ENCODE measurements around the gene FMNL2. TPM values are rescaled to one million over a fixed set of nuclear protein-coding genes. Genes with fewer than 3 reads are reported as not detected.

FMNL2 gene
- total and polyA plus RNA-seq, 4 donors, result 1.5 to 9.3 (median 5.1) TPM

DNA sequence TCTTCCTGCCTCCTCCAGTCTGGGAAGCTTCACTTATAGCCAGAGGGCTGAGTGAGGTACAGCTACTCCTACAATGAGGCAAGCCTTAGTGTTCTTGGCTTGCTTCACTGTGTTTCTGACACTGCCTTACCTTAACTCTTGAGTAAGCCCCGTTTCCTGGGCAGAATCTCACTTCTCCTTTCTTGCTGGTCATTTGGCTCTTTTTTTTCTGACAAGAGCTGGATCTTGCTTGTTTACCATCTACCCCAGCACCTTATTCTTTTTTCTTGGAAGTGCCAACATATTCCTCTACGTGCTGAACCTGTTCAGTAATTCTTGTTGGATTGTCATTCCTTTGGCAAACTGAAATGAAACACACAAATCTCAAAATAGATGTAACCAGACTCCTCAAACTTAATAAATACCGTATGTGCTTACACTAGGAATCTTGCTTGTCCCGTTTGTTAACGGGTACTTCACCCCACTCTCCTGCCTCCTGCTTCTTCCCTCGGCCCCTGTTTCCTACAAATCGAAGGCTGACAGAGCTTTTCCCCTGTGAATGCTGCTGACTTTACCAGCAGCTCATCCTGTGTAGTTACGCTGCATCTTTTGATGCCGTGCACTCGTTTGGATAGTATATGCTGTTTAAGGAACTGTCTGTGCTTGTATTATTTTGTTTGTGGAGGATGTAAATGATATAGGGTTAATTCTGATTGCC is 132.2 kb downstream of the FMNL2 start:
- no peaks in the 10 kb centered on the region for H3K9me3 ChIP-seq (ENCODE audit: control insufficient read depth in 4 of 4, low read length in 3 of 4)
- peaks cover 0 to 13% (median 8%) of the 10 kb centered on the region in 4 donors for H3K4me1 ChIP-seq (ENCODE audit: control insufficient read depth in 4 of 4, insufficient read depth in 4 of 4, low read length in 3 of 4)
- H3K27me3 ChIP-seq (ENCODE audit: control insufficient read depth in 4 of 4, insufficient read depth in 4 of 4, low read length in 3 of 4), result no peaks in the 10 kb centered on the region
- 72% methylated on average over 10 of the region's 10 CpGs for WGBS
- no peak for DNase-seq (ENCODE audit: low spot score)
- no peak overlapping the region for H3K9ac ChIP-seq (ENCODE audit: low read depth in 1 of 2, low read length in 2 of 2)
- H3K4me3 ChIP-seq (ENCODE audit: low read depth in 1 of 3, low read length in 3 of 3), result no peak overlapping the region
- TF ChIP-seq GABPA (IDR thresholded peaks at IDR 0.05 in 1 of 2, conservative IDR thresholded peaks at IDR 0.05 in 1 of 2) (no peak), TAF1 (conservative IDR thresholded peaks at IDR 0.05) (no peak), HNF4G (IDR thresholded peaks at IDR 0.05) (no peak), JUND (IDR thresholded peaks at IDR 0.05) (no peak), FOXA2 (IDR thresholded peaks at IDR 0.05) (no peak), YY1 (IDR thresholded peaks at IDR 0.05) (no peak), FOXA1 (IDR thresholded peaks at IDR 0.05) (no peak), RXRA (IDR thresholded peaks at IDR 0.05) (no peak), HNF4A (conservative IDR thresholded peaks at IDR 0.05) (no peak), RAD21 (IDR thresholded peaks at IDR 0.05) (no peak), NR2F2 (IDR thresholded peaks at IDR 0.05) (no peak), EGR1 (IDR thresholded peaks at IDR 0.05; ENCODE audit: low read depth in 2 of 2) (no peak), SP1 (IDR thresholded peaks at IDR 0.05) (no peak)
- TF ChIP-seq, protein P1, sequence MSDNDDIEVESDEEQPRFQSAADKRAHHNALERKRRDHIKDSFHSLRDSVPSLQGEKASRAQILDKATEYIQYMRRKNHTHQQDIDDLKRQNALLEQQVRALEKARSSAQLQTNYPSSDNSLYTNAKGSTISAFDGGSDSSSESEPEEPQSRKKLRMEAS (IDR thresholded peaks at IDR 0.05), result no peak
- TF ChIP-seq, protein P2, sequence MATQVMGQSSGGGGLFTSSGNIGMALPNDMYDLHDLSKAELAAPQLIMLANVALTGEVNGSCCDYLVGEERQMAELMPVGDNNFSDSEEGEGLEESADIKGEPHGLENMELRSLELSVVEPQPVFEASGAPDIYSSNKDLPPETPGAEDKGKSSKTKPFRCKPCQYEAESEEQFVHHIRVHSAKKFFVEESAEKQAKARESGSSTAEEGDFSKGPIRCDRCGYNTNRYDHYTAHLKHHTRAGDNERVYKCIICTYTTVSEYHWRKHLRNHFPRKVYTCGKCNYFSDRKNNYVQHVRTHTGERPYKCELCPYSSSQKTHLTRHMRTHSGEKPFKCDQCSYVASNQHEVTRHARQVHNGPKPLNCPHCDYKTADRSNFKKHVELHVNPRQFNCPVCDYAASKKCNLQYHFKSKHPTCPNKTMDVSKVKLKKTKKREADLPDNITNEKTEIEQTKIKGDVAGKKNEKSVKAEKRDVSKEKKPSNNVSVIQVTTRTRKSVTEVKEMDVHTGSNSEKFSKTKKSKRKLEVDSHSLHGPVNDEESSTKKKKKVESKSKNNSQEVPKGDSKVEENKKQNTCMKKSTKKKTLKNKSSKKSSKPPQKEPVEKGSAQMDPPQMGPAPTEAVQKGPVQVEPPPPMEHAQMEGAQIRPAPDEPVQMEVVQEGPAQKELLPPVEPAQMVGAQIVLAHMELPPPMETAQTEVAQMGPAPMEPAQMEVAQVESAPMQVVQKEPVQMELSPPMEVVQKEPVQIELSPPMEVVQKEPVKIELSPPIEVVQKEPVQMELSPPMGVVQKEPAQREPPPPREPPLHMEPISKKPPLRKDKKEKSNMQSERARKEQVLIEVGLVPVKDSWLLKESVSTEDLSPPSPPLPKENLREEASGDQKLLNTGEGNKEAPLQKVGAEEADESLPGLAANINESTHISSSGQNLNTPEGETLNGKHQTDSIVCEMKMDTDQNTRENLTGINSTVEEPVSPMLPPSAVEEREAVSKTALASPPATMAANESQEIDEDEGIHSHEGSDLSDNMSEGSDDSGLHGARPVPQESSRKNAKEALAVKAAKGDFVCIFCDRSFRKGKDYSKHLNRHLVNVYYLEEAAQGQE (IDR thresholded peaks at IDR 0.05), result no peak
- TF ChIP-seq, protein P3, sequence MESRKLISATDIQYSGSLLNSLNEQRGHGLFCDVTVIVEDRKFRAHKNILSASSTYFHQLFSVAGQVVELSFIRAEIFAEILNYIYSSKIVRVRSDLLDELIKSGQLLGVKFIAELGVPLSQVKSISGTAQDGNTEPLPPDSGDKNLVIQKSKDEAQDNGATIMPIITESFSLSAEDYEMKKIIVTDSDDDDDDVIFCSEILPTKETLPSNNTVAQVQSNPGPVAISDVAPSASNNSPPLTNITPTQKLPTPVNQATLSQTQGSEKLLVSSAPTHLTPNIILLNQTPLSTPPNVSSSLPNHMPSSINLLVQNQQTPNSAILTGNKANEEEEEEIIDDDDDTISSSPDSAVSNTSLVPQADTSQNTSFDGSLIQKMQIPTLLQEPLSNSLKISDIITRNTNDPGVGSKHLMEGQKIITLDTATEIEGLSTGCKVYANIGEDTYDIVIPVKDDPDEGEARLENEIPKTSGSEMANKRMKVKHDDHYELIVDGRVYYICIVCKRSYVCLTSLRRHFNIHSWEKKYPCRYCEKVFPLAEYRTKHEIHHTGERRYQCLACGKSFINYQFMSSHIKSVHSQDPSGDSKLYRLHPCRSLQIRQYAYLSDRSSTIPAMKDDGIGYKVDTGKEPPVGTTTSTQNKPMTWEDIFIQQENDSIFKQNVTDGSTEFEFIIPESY (IDR thresholded peaks at IDR 0.05), result no peak
- TF ChIP-seq, protein P4, sequence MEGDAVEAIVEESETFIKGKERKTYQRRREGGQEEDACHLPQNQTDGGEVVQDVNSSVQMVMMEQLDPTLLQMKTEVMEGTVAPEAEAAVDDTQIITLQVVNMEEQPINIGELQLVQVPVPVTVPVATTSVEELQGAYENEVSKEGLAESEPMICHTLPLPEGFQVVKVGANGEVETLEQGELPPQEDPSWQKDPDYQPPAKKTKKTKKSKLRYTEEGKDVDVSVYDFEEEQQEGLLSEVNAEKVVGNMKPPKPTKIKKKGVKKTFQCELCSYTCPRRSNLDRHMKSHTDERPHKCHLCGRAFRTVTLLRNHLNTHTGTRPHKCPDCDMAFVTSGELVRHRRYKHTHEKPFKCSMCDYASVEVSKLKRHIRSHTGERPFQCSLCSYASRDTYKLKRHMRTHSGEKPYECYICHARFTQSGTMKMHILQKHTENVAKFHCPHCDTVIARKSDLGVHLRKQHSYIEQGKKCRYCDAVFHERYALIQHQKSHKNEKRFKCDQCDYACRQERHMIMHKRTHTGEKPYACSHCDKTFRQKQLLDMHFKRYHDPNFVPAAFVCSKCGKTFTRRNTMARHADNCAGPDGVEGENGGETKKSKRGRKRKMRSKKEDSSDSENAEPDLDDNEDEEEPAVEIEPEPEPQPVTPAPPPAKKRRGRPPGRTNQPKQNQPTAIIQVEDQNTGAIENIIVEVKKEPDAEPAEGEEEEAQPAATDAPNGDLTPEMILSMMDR (IDR thresholded peaks at IDR 0.05; ENCODE audit: low read depth, low read length, missing input control), result no peak
- TF ChIP-seq, protein P5, sequence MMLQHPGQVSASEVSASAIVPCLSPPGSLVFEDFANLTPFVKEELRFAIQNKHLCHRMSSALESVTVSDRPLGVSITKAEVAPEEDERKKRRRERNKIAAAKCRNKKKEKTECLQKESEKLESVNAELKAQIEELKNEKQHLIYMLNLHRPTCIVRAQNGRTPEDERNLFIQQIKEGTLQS (IDR thresholded peaks at IDR 0.05), result no peak
- H3K27ac ChIP-seq (ENCODE audit: low read depth in 1 of 2, low read length in 2 of 2), result peak overlapping the region in 1 of 2 donors; percentile 6
- no peaks in the 10 kb centered on the region for H3K36me3 ChIP-seq (ENCODE audit: control insufficient read depth in 4 of 4, insufficient read depth in 3 of 4, low read depth in 1 of 4, low read length in 3 of 4)
